K562 (cell line): ENCODE data around the gene AMN1. TPM values are rescaled to one million over a fixed set of nuclear protein-coding genes. Genes with fewer than 3 reads are reported as not detected.
A peak's percentile ranks its signal among the peaks of the same experiment; 100 is the strongest.

ENCODE experiments used
- ATAC-seq: fragments of 200-7000 bp; cut with Tn5 transposase; 3 replicates; pipeline ENCODE4 v1.9.1; 2020; ENCODE audit warnings: moderate library complexity
- BruUV-seq: library from RNA; stranded (reverse); fragments of 400-500 nt; replicated peaks from 2 replicates; lab custom pipeline; 2021; lab: Mats Ljungman, UMichigan
- CTCF ChIA-PET: fragments of 300-600 bp; formaldehyde crosslinking; extraction: SDS; loops from one replicate; lab custom pipeline; 2021; ENCODE audit warnings: low intra/inter-chr PET ratio; lab: Yijun Ruan, JAX
- POLR2A ChIA-PET: fragments of 300-600, 350-650 bp; sonication (Branson Sonifier 250); formaldehyde crosslinking; extraction: SDS; loops from one replicate; lab custom pipeline; 2021; ENCODE audit warnings: antibody characterized with exemption, inconsistent platforms; lab: Yijun Ruan, JAX
- DNase-seq, 4 experiments: peaks; one replicate each; pipeline versions ENCODE4 v3.0.0 to v3.0.0-alpha.2; 2011 to 2018; ENCODE audit warnings: low spot score in 3 of 4, mixed read lengths in 3 of 4; ENCODE audit errors: extremely low read depth in 1 of 4
- FAIRE-seq: peaks from 2 replicates; lab custom pipeline; 2011; peaks lifted over from hg19 to GRCh38; lab: Jason Lieb, UNC
- H2AFZ ChIP-seq: 2 replicates; pipeline ENCODE4 v1.6.0; 2011; ENCODE audit warnings: low read depth, low read length, control low read depth, inconsistent platforms
- H3K27ac ChIP-seq: fragments of 200-600 bp; 3 replicates; pipeline ENCODE4 v1.8.0; 2011; ENCODE audit warnings: low read depth, mild to moderate bottlenecking, control low read depth, inconsistent platforms, low read length, moderate library complexity, mixed read lengths; ENCODE audit errors: extremely low read depth
- H3K27me3 ChIP-seq, 2 experiments: fragments of 300-600 bp in 1 of 2; 2 replicates in 1 of 2; 3 replicates in 1 of 2; pipeline versions ENCODE4 v1.6.0 to v1.8.0; 2011; ENCODE audit warnings: inconsistent platforms in 2 of 2, low read length in 2 of 2, mild to moderate bottlenecking in 1 of 2, mixed read lengths in 1 of 2, moderate library complexity in 1 of 2; ENCODE audit not compliant: control insufficient read depth in 2 of 2, insufficient read depth in 2 of 2
- H3K36me3 ChIP-seq: fragments of 300-600 bp; 3 replicates; pipeline ENCODE4 v1.8.0; 2011; ENCODE audit warnings: mild to moderate bottlenecking, low read length, inconsistent platforms; ENCODE audit not compliant: control insufficient read depth, insufficient read depth
- H3K4me1 ChIP-seq, 2 experiments: fragments of 200-600 bp in 1 of 2; replicated peaks in 1 of 2; 2 replicates in 1 of 2; 3 replicates in 1 of 2; pipeline versions ENCODE4 v1.5.1 to v1.8.0; 2011; ENCODE audit warnings: inconsistent platforms in 2 of 2, low read length in 2 of 2, mild to moderate bottlenecking in 1 of 2, mixed read lengths in 1 of 2, moderate library complexity in 1 of 2; ENCODE audit not compliant: control insufficient read depth in 2 of 2, insufficient read depth in 2 of 2
- H3K4me2 ChIP-seq: 2 replicates; pipeline ENCODE4 v1.6.1; 2011; ENCODE audit warnings: low read length, control low read depth, inconsistent platforms, mixed read lengths; ENCODE audit not compliant: insufficient read depth
- H3K4me3 ChIP-seq: fragments of 200-600 bp; sonication (generic), shearing (Covaris generic); 2 replicates; pipeline ENCODE4 v1.5.1; 2016; ENCODE audit warnings: control low read depth, inconsistent platforms
- H3K79me2 ChIP-seq: fragments of 200-600 bp; 3 replicates; pipeline ENCODE4 v1.8.0; 2011; ENCODE audit warnings: low read length, inconsistent platforms; ENCODE audit not compliant: control insufficient read depth, insufficient read depth
- H3K9ac ChIP-seq, 2 experiments: 2 replicates each; pipeline versions ENCODE4 v1.6.0 to v1.6.1; 2011; ENCODE audit warnings: low read depth in 2 of 2, low read length in 2 of 2, control low read depth in 1 of 2, inconsistent platforms in 1 of 2, mild to moderate bottlenecking in 1 of 2, mixed read lengths in 1 of 2; ENCODE audit not compliant: insufficient read depth in 1 of 2
- H3K9me1 ChIP-seq: one replicate; pipeline ENCODE4 v1.6.0; 2011; ENCODE audit warnings: inconsistent platforms, mild to moderate bottlenecking, low read length, moderate library complexity; ENCODE audit not compliant: control insufficient read depth, insufficient read depth
- H3K9me3 ChIP-seq: replicated peaks from 2 replicates; pipeline ENCODE4 v1.5.1; 2011; ENCODE audit warnings: low read depth, low read length, inconsistent platforms; ENCODE audit not compliant: control insufficient read depth, insufficient read depth
- H4K20me1 ChIP-seq: replicated peaks from 2 replicates; pipeline ENCODE4 v1.6.1; 2011; ENCODE audit warnings: low read length, inconsistent platforms, mixed read lengths; ENCODE audit not compliant: control insufficient read depth, insufficient read depth
- ARHGAP35 ChIP-seq: fragments of 450-650 bp; IDR thresholded peaks from 2 replicates; pipeline ENCODE4 v1.6.1; 2018; ENCODE audit not compliant: partially characterized antibody
- BMI1 ChIP-seq: fragments of 150-350 bp; IDR thresholded peaks from 2 replicates; pipeline ENCODE4 v1.6.1; 2014; ENCODE audit warnings: low read length
- ILK ChIP-seq: fragments of 450-650 bp; IDR thresholded peaks from 2 replicates; pipeline ENCODE4 v1.6.1; 2016; ENCODE audit warnings: missing genetic modification characterization, low read depth, mild to moderate bottlenecking, missing compliant biosample characterization, moderate library complexity, borderline replicate concordance
- LEF1 ChIP-seq: fragments of 450-650 bp; IDR thresholded peaks from 2 replicates; pipeline ENCODE4 v1.6.1; 2016; ENCODE audit warnings: mild to moderate bottlenecking
- PRDM10 ChIP-seq: fragments of 450-650 bp; IDR thresholded peaks from 2 replicates; pipeline ENCODE4 v1.6.1; 2018; ENCODE audit not compliant: partially characterized antibody
- RFX1 ChIP-seq: fragments of 450-650 bp; IDR thresholded peaks from 2 replicates; pipeline ENCODE4 v1.6.1; 2016; ENCODE audit warnings: mild to moderate bottlenecking, moderate library complexity
- SMARCE1 ChIP-seq: fragments of 450-650 bp; IDR thresholded peaks from 2 replicates; pipeline ENCODE4 v1.7.1; 2016; ENCODE audit warnings: mild to moderate bottlenecking
- STAT6 ChIP-seq: sonication (generic); formaldehyde crosslinking; IDR thresholded peaks from 2 replicates; pipeline ENCODE4 v1.8.1; 2023; ENCODE audit warnings: mild to moderate bottlenecking, missing genetic modification reagents
- TRIM28 ChIP-seq: fragments of 450-650 bp; IDR thresholded peaks from 2 replicates; pipeline ENCODE4 v1.6.1; 2017
- TSHZ1 ChIP-seq: fragments of 250-450 bp; sonication (Bioruptor Pico); IDR thresholded peaks from 2 replicates; pipeline ENCODE4 v1.4.0; 2020; ENCODE audit warnings: mild to moderate bottlenecking, moderate library complexity
- XRCC3 ChIP-seq: fragments of 450-650 bp; IDR thresholded peaks from 2 replicates; pipeline ENCODE4 v1.6.1; 2017; ENCODE audit warnings: mild to moderate bottlenecking, moderate library complexity
- ZBTB1 ChIP-seq: sonication (generic); formaldehyde crosslinking; IDR thresholded peaks from 2 replicates; pipeline ENCODE4 v1.8.1; 2023; ENCODE audit warnings: missing genetic modification reagents, low read depth, mild to moderate bottlenecking, borderline replicate concordance
- ZNF174 ChIP-seq: fragments of 250-450 bp; sonication (Bioruptor Pico); IDR thresholded peaks from 2 replicates; pipeline ENCODE4 v1.4.0; 2020; ENCODE audit warnings: mild to moderate bottlenecking
- ZNF274 ChIP-seq: IDR thresholded peaks from 2 replicates; pipeline ENCODE4 v1.6.1; 2011; ENCODE audit warnings: low read depth, mild to moderate bottlenecking, low read length, moderate library complexity, borderline replicate concordance
- ZNF79 ChIP-seq: fragments of 250-450 bp; sonication (Bioruptor Pico); IDR thresholded peaks from 2 replicates; pipeline ENCODE4 v1.4.0; 2020; ENCODE audit warnings: low read depth, mild to moderate bottlenecking, moderate library complexity
- WGBS: fragments of 100-300 bp; shearing (Covaris generic); methylation state at CpG from one replicate; pipeline ENCODE4 v1.1.6; 2016; ENCODE audit warnings: low coverage, mixed read lengths; ENCODE audit not compliant: insufficient coverage; ENCODE audit errors: missing lambda C conversion rate; 5-methylcytosine and 5-hydroxymethylcytosine counted together
- in situ Hi-C: fragments of 300-500 bp; cut with MboI; formaldehyde crosslinking; loops from 4 replicates; pipeline ENCODE4 v1.15.0; 2018; ENCODE audit warnings: inconsistent platforms, mixed read lengths
- intact Hi-C: fragments of 100-400 bp; cut with micrococcal nuclease; formaldehyde crosslinking; loops from 2 replicates; pipeline ENCODE4 v1.14.2; 2022
- polyA plus RNA-seq, 8 experiments: library from polyadenylated mRNA; depleted of rRNA in 4 of 8; stranded (reverse) in 5 of 8; unstranded in 3 of 8; fragments of >200 nt; fragmentation: Nextera tagmentation in 2 of 8; fragmentation: Illumina TruSeq in 1 of 8; extraction: Ambion mirVana in 2 of 8; extraction: Trizol in 1 of 8; gene quantifications; 2 replicates each; pipeline versions ENCODE4 v1.2.1 to v1.2.3, GENCODE V29; 2011 to 2014; ENCODE audit warnings: inconsistent platforms in 1 of 8, missing spikeins in 1 of 8
- total RNA-seq, 7 experiments: library from RNA; depleted of rRNA in 6 of 7; stranded (reverse); fragments of >200 nt in 6 of 7; fragmentation: Illumina TruSeq in 2 of 7; extraction: Trizol in 2 of 7; gene quantifications; 2 replicates each; pipeline versions ENCODE4 v1.2.1 to v1.2.3, GENCODE V29; 2011 to 2021; ENCODE audit warnings: low replicate concordance in 1 of 7

Gene AMN1
- total and polyA plus RNA-seq, 9 of the 15 experiments (the other 6 are each of a cell fraction or from before 2014, with no cell fraction given), result 5.2 to 27.6 (median 13.0) TPM

GRCh38 chr12:31772186-31772585 is 43.4 kb upstream of the AMN1 start:
- no peaks in the 10 kb centered on the region for H3K79me2 ChIP-seq
- H3K9ac ChIP-seq, result no peak overlapping the region
- H3K4me2 ChIP-seq, result no peak overlapping the region
- in situ Hi-C loops (no loop called here), intact Hi-C loops (no loop called here)
- ChIA-PET CTCF (no interaction called here), POLR2A (no interaction called here)
- no peaks in the 10 kb centered on the region for H4K20me1 ChIP-seq
- no peak overlapping the region for H3K4me3 ChIP-seq
- no peaks in the 10 kb centered on the region; a peak in 1 of 5 replicates for H3K4me1 ChIP-seq
- no peaks in the 10 kb centered on the region for H3K27me3 ChIP-seq
- H3K9me3 ChIP-seq, result no peaks in the 10 kb centered on the region
- FAIRE-seq, result no peak
- no peak overlapping the region for H3K27ac ChIP-seq
- 56% methylated on average over 4 of the region's 4 CpGs for WGBS
- no peaks in the 10 kb centered on the region for H3K9me1 ChIP-seq
- H2AFZ ChIP-seq, result 0 out of 2 replicates have a peak overlapping the region, but pooled peaks have one; percentile 19
- no peaks in the 10 kb centered on the region for H3K36me3 ChIP-seq
- no peak for DNase-seq
- BruUV-seq, result no TSS peak
- ATAC-seq, result no peak
- TF ChIP-seq ZBTB1 (CRISPR knock-in tag) (no peak), RFX1 (no peak), ZNF174 (no peak), ILK (tag) (no peak), TRIM28 (no peak), LEF1 (no peak), STAT6 (CRISPR knock-in tag) (no peak), SMARCE1 (no peak), ZNF79 (CRISPR knock-in tag) (no peak), PRDM10 (no peak), ZNF274 (no peak), ARHGAP35 (no peak), BMI1 (no peak), TSHZ1 (CRISPR knock-in tag) (no peak), XRCC3 (no peak)
